HAP-1 (cell line): ENCODE data around the gene ZNF846.
A peak's percentile ranks its signal among the peaks of the same experiment; 100 is the strongest.

Experiments used
- DNase-seq, 2 experiments: peaks; one replicate each; pipeline ENCODE4 v3.0.0-alpha.2; 2016 to 2020; ENCODE audit warnings: low spot score in 2 of 2
- H3K27me3 ChIP-seq: fragments of 250-450 bp; sonication (Bioruptor Pico); 2 replicates; pipeline ENCODE4 v1.5.1; 2020; ENCODE audit warnings: low read depth, mild to moderate bottlenecking, moderate library complexity
- H3K36me3 ChIP-seq: fragments of 250-450 bp; sonication (Bioruptor Pico); replicated peaks from 2 replicates; pipeline ENCODE4 v1.5.1; 2020; ENCODE audit warnings: mild to moderate bottlenecking
- H3K4me1 ChIP-seq: fragments of 250-450 bp; sonication (Bioruptor Pico); 2 replicates; pipeline ENCODE4 v1.5.1; 2020; ENCODE audit warnings: mild to moderate bottlenecking
- H3K4me3 ChIP-seq: fragments of 250-450 bp; sonication (Bioruptor Pico); 2 replicates; pipeline ENCODE4 v1.5.1; 2020; ENCODE audit warnings: mild to moderate bottlenecking, moderate library complexity
- H3K9me3 ChIP-seq: fragments of 250-450 bp; sonication (Bioruptor Pico); 2 replicates; pipeline ENCODE4 v1.5.1; 2020; ENCODE audit warnings: mild to moderate bottlenecking, moderate library complexity
- in situ Hi-C: fragments of 300-500 bp; cut with MboI; formaldehyde crosslinking; loops from 3 replicates; pipeline ENCODE4 v1.14.3; 2020; ENCODE audit warnings: low sequenced_read_pairs, inconsistent platforms, mixed read lengths

The ZNF846 gene

DNA sequence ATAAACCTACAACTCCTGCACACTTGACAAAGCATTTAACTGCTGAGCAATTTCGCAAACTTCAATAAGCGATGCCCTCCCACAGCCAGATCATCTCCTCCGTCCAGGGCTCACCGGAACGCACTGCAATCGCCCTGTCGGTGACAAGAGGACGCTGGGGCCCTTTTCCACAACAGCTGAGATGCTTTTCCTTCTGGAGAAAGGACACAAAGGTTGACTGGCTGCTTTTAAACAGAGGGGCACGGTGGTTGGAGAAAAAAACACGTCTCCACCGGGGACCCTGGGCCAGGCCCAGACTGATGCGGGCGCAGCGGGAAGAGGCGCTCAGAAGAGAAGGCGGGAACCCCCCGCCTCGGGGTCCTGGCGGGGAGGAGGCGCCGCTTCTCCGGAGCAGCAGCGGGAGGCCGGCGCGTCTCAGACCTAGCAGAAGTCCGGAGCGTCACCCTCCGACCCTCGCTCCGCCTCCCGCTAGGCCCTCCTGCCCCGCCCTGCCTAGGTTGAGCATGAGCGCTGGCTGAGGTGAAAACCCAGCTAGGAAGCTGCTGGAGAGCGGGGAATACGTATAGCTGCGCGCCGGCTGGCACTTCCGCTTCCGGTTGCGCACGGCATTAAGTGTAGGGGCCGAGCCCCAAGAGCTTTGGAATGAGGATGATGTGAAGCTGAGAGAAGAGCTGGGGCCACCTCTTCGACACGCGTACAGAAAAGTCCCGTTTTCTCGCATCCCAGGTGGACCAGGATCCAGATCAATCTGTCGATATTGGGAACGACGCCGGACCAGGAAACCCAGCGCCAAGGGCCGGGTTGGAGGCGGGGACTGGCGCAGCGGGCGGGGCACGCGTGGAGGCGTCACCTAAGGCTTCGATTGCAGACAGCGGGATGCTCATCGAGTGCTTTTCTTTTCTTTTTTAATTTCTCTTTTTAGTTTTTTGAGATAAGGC lies at the start of gene ZNF846:
Gene ZNF846 (minus strand): TSS at position 564 of the 938 bp plus-strand sequence. CDS start 3,788 bp downstream, outside the sequence.
- peak; percentile 94 to 97 for DNase-seq
- H3K9me3 ChIP-seq: peaks cover 2% of the 10 kb centered on the region; the same call in 1 of the 2 replicates
- no peaks in the 10 kb centered on the region for H3K27me3 ChIP-seq
- in situ Hi-C loops: no loop called here
- H3K36me3 ChIP-seq: no peaks in the 10 kb centered on the region
- H3K4me1 ChIP-seq: peaks cover 7% of the 10 kb centered on the region
- H3K4me3 ChIP-seq: peak within 1 kb of the TSS; percentile 59

DNA sequence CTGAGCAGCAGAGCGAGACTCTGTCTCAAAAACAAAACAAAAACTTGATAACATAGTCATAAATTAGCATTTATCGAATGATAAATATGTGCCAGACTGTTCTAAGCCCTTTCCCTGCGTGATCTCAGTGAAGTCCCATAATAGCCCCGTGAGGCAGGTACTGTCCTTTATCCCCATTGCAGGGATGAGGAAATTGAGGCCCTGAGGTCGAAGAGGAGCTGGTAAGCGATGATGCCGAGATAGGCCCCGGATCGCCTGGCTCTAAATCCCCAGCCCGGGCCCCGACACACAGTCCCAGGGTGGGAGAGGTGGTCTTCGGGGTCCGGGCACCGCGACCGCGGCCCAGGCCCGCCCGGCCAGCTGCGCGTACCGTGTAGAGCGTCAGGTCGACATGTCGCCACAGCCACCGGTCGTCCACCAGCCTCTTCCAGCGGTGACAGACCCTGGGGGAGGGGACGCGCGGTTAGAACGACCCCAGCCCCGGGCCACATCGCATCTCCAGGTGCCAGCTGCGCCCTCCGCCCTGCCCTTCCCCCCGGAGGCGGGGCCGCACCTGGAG lies 49.7 kb upstream of the ZNF846 start:
- H3K36me3 ChIP-seq: peaks cover 3% of the 10 kb centered on the region
- in situ Hi-C loops: no loop called here
- peaks cover 12% of the 10 kb centered on the region; the same call in 1 of the 2 replicates for H3K4me1 ChIP-seq
- no peak for DNase-seq
- H3K4me3 ChIP-seq: peak overlapping the region; percentile 92
- H3K27me3 ChIP-seq: no peaks in the 10 kb centered on the region
- H3K9me3 ChIP-seq: peaks cover 7% of the 10 kb centered on the region

- H3K36me3 ChIP-seq: peaks cover 26% of the 10 kb centered on the region
- H3K9me3 ChIP-seq: peaks cover 2% of the 10 kb centered on the region
- H3K4me3 ChIP-seq: no peak overlapping the region
- DNase-seq: no peak
- no peaks in the 10 kb centered on the region for H3K27me3 ChIP-seq
- H3K4me1 ChIP-seq: no peaks in the 10 kb centered on the region
- in situ Hi-C loops: no loop called here
These were observed 42.6 kb upstream of the ZNF846 start for GRCh38 chr19:9811139-9811538.

GRCh38 chr19:9808855-9809824 lies 40.6 kb upstream of the ZNF846 start:
- no peaks in the 10 kb centered on the region for H3K4me1 ChIP-seq
- H3K9me3 ChIP-seq: no peaks in the 10 kb centered on the region
- no peaks in the 10 kb centered on the region for H3K27me3 ChIP-seq
- H3K36me3 ChIP-seq: peaks cover 26% of the 10 kb centered on the region
- DNase-seq: no peak
- in situ Hi-C loops: no loop called here
- no peak overlapping the region for H3K4me3 ChIP-seq

DNA sequence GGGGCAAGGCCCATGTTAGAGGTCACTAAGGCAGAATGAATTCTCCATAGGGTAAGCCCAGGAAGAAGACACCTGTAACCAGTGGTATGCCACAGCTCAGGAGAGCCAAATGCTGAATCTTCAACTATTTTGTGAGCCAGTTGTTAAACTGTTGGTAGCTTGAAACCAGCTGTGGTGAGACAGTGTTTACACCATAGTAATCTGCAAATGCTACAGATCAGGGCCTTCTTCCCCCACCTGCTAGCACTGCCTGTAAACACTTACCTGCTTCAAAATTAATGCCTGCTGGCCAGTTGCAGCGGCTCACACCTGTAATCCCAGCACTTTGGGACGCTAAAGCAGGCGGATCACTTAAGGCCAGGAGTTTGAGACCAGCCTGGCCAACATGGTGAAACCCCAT lies 38.3 kb upstream of the ZNF846 start:
- DNase-seq: no peak
- H3K9me3 ChIP-seq: no peaks in the 10 kb centered on the region
- H3K4me1 ChIP-seq: no peaks in the 10 kb centered on the region
- peaks cover 23% of the 10 kb centered on the region for H3K36me3 ChIP-seq
- no peaks in the 10 kb centered on the region for H3K27me3 ChIP-seq
- H3K4me3 ChIP-seq: no peak overlapping the region
- in situ Hi-C loops: no loop called here

- Histone ChIP-seq H3K4me3 (no peak overlapping the region), H3K36me3 (no peaks in the 10 kb centered on the region), H3K4me1 (no peaks in the 10 kb centered on the region), H3K9me3 (no peaks in the 10 kb centered on the region), H3K27me3 (no peaks in the 10 kb centered on the region)
- DNase-seq: peak in 1 of 2 experiments; percentile 40
- in situ Hi-C loops: no loop called here
These were observed 33.4 kb upstream of the ZNF846 start for GRCh38 chr19:9801976-9802375.

DNA sequence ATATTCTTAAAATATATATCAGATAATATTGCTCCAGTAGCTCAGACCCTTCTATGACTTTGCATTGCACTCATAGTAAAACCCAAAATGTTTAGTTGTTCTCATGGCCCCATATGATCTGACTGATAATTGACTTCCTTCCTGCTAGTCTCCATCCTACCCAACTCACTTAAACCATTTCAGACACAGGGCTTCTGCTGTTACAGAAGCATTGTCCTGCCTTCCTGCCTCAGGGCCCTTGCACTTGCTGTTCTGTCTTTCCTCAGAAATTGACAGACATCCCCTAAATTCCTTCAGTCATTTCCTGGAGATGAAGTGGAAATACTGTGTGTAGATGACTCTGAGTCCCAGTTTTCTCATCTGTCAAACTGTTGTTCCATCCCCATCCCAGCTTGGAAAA lies 30.6 kb upstream of the ZNF846 start:
- Histone ChIP-seq H3K9me3 (no peaks in the 10 kb centered on the region), H3K4me3 (no peak overlapping the region), H3K36me3 (no peaks in the 10 kb centered on the region), H3K4me1 (no peaks in the 10 kb centered on the region; the same call in 1 of the 2 replicates), H3K27me3 (no peaks in the 10 kb centered on the region)
- in situ Hi-C loops: loop anchor here (25.0 kb wide), 1 partner anchor 487 kb away; the partner anchor contains the start of genes ZNF559 and ZNF699
- DNase-seq: no peak

DNA sequence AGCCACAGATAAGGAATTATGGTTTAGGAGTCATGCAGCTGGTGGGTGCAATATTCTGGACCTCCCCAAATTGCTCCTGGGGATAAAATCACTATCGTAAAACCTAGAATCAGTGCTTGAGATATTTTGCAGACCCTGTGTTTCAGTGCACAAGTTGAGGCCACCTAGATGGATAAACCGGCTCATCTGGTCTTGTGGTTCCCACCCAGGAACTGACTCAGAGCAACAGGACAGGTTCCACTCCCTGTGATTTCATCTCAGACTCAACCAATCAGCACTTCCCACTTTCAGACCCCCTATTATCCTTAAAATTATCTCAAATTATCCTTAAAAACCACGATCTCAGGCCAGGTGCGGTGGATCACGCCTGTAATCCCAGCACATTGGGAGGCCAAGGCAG lies 29.3 kb upstream of the ZNF846 start:
- no peak for DNase-seq
- Histone ChIP-seq H3K27me3 (no peaks in the 10 kb centered on the region), H3K4me1 (no peaks in the 10 kb centered on the region; the same call in 1 of the 2 replicates), H3K9me3 (no peaks in the 10 kb centered on the region), H3K36me3 (no peaks in the 10 kb centered on the region), H3K4me3 (no peak overlapping the region)
- in situ Hi-C loops: loop anchor here (25.0 kb wide), 1 partner anchor 486 kb away; the partner anchor contains the start of genes ZNF559 and ZNF699

- no peak overlapping the region for H3K4me3 ChIP-seq
- in situ Hi-C loops: loop anchor here (25.0 kb wide), 1 partner anchor 484 kb away; the partner anchor contains the start of genes ZNF559 and ZNF699
- H3K4me1 ChIP-seq: no peaks in the 10 kb centered on the region; the same call in 1 of the 2 replicates
These were observed 27.7 kb upstream of the ZNF846 start for GRCh38 chr19:9796113-9796773.

GRCh38 chr19:9793071-9793591 lies 24.6 kb upstream of the ZNF846 start:
- DNase-seq: peak; percentile 18 to 69
- H3K27me3 ChIP-seq: no peaks in the 10 kb centered on the region
- no peaks in the 10 kb centered on the region; the same call in 1 of the 2 replicates for H3K4me1 ChIP-seq
- no peaks in the 10 kb centered on the region for H3K36me3 ChIP-seq
- in situ Hi-C loops: loop anchor here (5.0 to 25.0 kb wide), 2 partner anchors 171 to 481 kb away; partner anchors contain the start of genes ZNF559, ZNF561 and ZNF699
- no peaks in the 10 kb centered on the region for H3K9me3 ChIP-seq
- peak overlapping the region; percentile 57 for H3K4me3 ChIP-seq

More at GRCh38 chr19:9796113-9796773, 27.7 kb upstream of the ZNF846 start:
- DNase-seq: peak; percentile 84 to 85
- Histone ChIP-seq H3K9me3 (no peaks in the 10 kb centered on the region), H3K27me3 (no peaks in the 10 kb centered on the region), H3K36me3 (no peaks in the 10 kb centered on the region)

DNA sequence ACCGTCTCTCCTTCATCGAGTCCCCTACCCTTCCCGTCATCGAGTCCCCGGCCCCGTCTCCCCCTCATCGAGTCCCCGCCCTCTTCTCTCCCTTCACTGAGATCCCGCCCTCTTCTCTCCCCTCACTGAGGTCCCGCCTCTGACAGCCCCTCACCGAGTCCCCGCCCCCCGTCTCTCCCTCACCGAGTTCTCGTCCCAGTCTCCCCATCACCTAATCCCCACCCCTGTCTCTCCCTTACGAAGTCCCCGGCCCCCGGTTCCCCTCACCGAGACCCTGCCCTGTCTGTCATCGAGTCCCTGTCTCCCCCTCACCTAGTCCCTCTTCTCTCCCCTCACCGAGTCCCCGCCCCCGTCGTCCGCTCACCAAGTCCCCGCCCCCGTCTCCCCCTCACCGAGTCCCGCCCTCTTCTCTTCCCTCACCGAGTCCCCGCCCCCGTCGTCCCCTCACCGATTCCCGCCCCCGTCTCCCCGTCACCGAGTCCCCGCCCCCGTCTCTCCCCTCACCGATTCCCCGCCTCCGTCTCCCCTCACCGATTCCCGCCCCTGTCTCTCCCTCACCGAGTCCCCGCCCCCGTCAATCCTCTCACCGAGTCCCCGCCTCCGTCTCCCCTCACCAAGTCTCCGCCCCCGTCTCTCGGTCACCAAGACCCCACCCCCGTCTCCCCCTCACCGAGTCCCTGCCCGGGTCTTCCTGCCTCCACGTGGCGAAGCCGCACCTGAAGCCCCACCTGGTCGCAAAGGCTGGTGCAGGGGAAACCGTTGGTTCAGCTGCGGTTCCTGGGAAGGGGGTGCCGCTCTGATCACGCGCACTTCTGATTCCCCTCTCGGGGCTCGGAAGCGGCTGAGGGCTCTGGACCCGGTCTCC lies 23.9 kb upstream of the ZNF846 start:
- H3K27me3 ChIP-seq: no peaks in the 10 kb centered on the region
- peak overlapping the region; percentile 57 for H3K4me3 ChIP-seq
- no peaks in the 10 kb centered on the region; the same call in 1 of the 2 replicates for H3K4me1 ChIP-seq
- peak; percentile 91 to 97 for DNase-seq
- H3K9me3 ChIP-seq: no peaks in the 10 kb centered on the region
- H3K36me3 ChIP-seq: no peaks in the 10 kb centered on the region
- in situ Hi-C loops: loop anchor here (5.0 to 25.0 kb wide), 2 partner anchors 170 to 480 kb away; partner anchors contain the start of genes ZNF559, ZNF561 and ZNF699
